Lower leg skin (tissue), 4 donors: ENCODE data around the gene CIBAR2. TPM values are rescaled to one million over a fixed set of nuclear protein-coding genes. Genes with fewer than 3 reads are reported as not detected.

ENCODE experiments used
- DNase-seq, 2 donors: peaks; one replicate each; pipeline ENCODE4 v3.0.0-alpha.2; 2019; ENCODE audit warnings: low spot score in 2 of 2
- H3K4me3 ChIP-seq: fragments of 200-600 bp; sonication (generic); 2 replicates; pipeline ENCODE4 v1.5.1; 2017; ENCODE audit warnings: mild to moderate bottlenecking, low read depth; ENCODE audit not compliant: poor library complexity, severe bottlenecking
- POLR2A ChIP-seq, 2 donors: fragments of 450-650 bp; IDR thresholded peaks; one replicate each; pipeline ENCODE4 v1.6.1; 2016 to 2017; ENCODE audit warnings: antibody characterized with exemption in 2 of 2, mild to moderate bottlenecking in 1 of 2, moderate library complexity in 1 of 2
- WGBS, 2 donors: methylation state at CpG; one replicate each; pipeline ENCODE4 v1.1.5; 2018; 5-methylcytosine and 5-hydroxymethylcytosine counted together
- intact Hi-C: fragments of 100-400 bp; cut with DNase I; formaldehyde crosslinking; loops from one replicate; pipeline ENCODE4 v1.15.0; 2023; ENCODE audit warnings: low total_unique reads
- total RNA-seq, 4 donors: library from RNA; depleted of rRNA; stranded (reverse); fragments of >200 nt; gene quantifications; one replicate each; pipeline ENCODE4 v1.1.0, GENCODE V29; 2016
- TF ChIP-seq, protein P1 (sequence below), 3 donors: fragments of 450-650 bp; IDR thresholded peaks; one replicate each; pipeline ENCODE4 v1.5.1; 2016; ENCODE audit warnings: antibody characterized with exemption in 3 of 3, mild to moderate bottlenecking in 3 of 3, moderate library complexity in 2 of 3

The CIBAR2 gene
- total RNA-seq, 4 donors from 2014 or later = not detected

DNA sequence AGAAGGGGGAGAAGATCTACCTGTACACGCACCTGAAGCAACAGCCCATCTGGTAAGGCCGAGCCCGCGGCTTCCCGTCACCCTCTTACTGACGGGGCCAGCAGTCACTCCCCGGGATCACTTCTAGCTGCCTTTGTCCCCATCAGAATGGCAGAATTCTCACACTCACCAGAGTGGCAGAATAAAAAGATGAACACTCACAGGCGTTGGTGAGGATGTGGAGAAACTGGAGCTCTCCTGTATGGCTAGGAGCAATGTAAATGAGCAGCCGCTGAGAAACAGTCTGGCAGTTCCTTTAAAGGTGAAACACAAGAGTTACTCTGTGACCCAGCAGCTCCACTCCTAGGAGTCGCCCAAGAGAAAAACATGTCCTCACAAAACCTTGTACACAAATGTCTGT is 33.3 kb downstream of the CIBAR2 start:
- 90 to 94% methylated on average over 10 of the region's 10 CpGs for WGBS, 2 donors
- no peak overlapping the region for H3K4me3 ChIP-seq
- TF ChIP-seq, protein P1, sequence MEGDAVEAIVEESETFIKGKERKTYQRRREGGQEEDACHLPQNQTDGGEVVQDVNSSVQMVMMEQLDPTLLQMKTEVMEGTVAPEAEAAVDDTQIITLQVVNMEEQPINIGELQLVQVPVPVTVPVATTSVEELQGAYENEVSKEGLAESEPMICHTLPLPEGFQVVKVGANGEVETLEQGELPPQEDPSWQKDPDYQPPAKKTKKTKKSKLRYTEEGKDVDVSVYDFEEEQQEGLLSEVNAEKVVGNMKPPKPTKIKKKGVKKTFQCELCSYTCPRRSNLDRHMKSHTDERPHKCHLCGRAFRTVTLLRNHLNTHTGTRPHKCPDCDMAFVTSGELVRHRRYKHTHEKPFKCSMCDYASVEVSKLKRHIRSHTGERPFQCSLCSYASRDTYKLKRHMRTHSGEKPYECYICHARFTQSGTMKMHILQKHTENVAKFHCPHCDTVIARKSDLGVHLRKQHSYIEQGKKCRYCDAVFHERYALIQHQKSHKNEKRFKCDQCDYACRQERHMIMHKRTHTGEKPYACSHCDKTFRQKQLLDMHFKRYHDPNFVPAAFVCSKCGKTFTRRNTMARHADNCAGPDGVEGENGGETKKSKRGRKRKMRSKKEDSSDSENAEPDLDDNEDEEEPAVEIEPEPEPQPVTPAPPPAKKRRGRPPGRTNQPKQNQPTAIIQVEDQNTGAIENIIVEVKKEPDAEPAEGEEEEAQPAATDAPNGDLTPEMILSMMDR (IDR thresholded peaks at IDR 0.05) = no peak
- no peak for TF ChIP-seq POLR2A (IDR thresholded peaks at IDR 0.05)
- DNase-seq = no peak
- intact Hi-C loops = no loop called here

DNA sequence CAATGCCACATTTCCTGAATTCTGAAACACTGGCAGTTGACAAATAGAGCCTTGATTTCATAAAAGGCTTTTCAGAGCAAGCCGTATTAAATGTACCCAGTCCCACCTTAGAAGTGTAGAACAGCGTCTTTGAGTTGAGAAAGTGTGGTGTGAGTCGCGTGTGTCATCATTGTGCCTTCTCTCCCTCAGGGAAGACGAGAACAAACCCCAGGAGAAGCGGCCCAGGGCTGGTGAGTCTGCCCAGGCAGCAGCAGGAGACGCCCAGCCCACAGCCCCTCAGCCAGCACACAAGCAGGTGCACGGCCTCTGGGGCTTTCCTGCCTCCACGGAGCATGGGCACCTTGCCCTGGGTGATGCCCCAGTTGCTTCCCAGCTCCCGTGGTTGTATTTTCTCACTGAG is 34.0 kb downstream of the CIBAR2 start:
- TF ChIP-seq, protein P1 (IDR thresholded peaks at IDR 0.05) = no peak
- no peak for TF ChIP-seq POLR2A (IDR thresholded peaks at IDR 0.05)
- WGBS, 2 donors = 74 to 79% methylated on average over 10 of the region's 10 CpGs

DNA sequence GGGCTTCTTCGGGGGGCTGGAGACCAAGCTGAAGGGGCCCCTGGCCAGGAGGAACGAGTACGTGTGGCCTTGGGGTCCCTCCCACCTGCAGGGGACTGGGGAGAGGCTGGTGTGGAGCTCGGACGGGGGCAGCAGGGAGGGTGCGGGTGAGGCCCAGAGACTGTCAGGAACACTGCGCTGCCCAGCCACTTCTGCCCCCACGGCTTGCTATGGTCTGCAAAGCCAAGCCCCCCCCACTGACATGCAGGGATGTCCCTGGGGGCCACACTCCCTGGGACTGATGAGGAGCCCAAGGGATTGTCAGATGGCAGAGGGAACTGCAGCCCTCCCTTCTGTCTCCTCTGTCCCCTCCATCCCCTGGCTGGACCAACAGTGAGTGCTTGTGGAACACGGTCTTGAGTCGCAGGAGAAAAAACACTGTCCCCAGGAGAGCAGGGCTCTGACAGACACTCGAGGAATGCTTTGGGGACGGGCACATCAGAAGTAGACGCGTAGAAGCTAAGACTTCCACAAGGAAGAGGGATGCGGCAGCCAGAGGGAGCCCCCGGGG is 34.6 kb downstream of the CIBAR2 start:
- DNase-seq = no peak
- intact Hi-C loops = no loop called here
- TF ChIP-seq POLR2A (IDR thresholded peaks at IDR 0.05) = no peak
- TF ChIP-seq, protein P1 (IDR thresholded peaks at IDR 0.05) = no peak
- WGBS, 2 donors = 91 to 97% methylated on average over 14 to 16 of the region's 16 CpGs
- H3K4me3 ChIP-seq = no peak overlapping the region

More for the DNA sequence above, 34.0 kb downstream of the CIBAR2 start:
- no peak for DNase-seq
- no peak overlapping the region for H3K4me3 ChIP-seq
- intact Hi-C loops = no loop called here

DNA sequence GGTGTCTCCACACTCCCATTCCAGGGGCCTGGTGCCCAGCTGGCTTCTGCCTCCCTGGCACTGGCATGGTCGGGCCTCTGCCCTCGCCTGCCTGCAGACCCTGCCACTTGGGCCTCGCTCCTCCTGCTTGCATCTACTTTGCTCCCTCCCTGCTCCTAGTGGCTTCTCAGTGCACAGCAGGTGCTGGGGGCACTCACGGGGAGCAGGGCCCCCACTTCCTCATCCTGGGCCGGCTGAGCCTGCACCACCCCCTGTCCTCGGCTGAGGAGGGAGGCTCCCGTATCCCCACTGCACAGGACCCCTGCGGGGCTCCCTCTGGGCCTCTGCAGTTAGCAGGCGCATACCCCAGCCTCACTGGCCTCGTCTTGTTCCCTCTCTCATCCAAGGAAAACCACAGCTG is 35.2 kb downstream of the CIBAR2 start:
- TF ChIP-seq, protein P1 (IDR thresholded peaks at IDR 0.05) = no peak
- no peak for TF ChIP-seq POLR2A (IDR thresholded peaks at IDR 0.05)
- whole genome bisulfite sequencing, 2 donors = 89% methylated on average over 9 to 10 of the region's 10 CpGs
- no peak overlapping the region for H3K4me3 ChIP-seq
- DNase-seq = no peak
- intact Hi-C loops = no loop called here

DNA sequence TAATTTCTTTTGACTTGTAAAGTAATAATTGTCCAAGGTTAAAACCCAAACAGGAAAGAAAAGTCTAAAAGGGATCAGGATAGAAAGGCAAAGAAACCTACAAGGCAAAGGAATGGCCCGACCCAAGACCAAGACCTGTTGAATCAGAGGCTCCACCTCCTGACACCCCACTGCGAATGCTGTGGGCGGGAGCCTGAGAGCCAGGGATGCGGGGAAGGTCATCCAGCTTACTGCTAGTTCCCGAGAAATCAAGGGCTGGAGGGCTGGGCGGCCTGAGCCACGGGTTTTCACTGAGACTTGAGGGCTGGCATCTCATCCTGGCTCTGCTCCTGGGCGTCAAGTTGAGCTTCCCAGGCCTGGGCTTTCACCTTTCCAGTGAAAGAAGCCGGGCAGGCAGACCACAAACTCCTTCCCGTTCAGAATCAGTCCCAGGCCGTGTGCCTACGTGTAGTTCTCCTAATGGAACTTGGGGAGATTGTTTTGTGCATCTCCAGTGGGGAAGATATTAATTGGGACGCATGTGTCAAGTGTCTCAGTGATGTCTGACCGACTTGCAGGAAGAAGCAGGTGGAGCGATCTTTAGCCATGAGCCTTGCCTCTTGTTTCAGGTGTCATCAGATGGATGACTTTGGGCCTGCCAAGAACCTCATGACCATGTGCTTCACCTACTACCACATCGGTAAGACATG is 36.9 kb downstream of the CIBAR2 start:
- intact Hi-C loops = no loop called here
- no peak for TF ChIP-seq POLR2A (IDR thresholded peaks at IDR 0.05)
- TF ChIP-seq, protein P1 (IDR thresholded peaks at IDR 0.05) = no peak
- DNase-seq = no peak
- no peak overlapping the region for H3K4me3 ChIP-seq
- 87 to 96% methylated on average over 15 to 16 of the region's 16 CpGs for WGBS, 2 donors
